ENCODE data around the gene GIGYF2. TPM values are rescaled to one million over a fixed set of nuclear protein-coding genes. Genes with fewer than 3 reads are reported as not detected.

GIGYF2 gene
- total RNA-seq, 1 experiment from 2014 or later: 68.3 TPM

- ChIA-PET CTCF (no interaction called here), POLR2A (no interaction called here)
- TF ChIP-seq POLR2AphosphoS5 (IDR thresholded peaks at IDR 0.05; ENCODE audit: low read depth, low read length) (no peak), TCF7L2 (IDR thresholded peaks at IDR 0.05; ENCODE audit: low read depth, low read length) (no peak), CTCF (IDR thresholded peaks at IDR 0.05) (no peak)
- DNase-seq (ENCODE audit: low read depth, low spot score) (no peak), ATAC-seq (no peak)
- Histone ChIP-seq H3K4me1 (ENCODE audit: control insufficient read depth, insufficient read depth, low read length) (peaks cover 4% of the 10 kb centered on the region; the same call in 1 of the 2 replicates), H3K27ac (ENCODE audit: low read length) (no peak overlapping the region), H3K36me3 (ENCODE audit: control insufficient read depth, insufficient read depth, low read length) (no peaks in the 10 kb centered on the region), H3K27me3 (ENCODE audit: control insufficient read depth, insufficient read depth, low read length) (no peaks in the 10 kb centered on the region), H3K9me3 (ENCODE audit: control insufficient read depth, insufficient read depth, low read depth, low read length) (no peaks in the 10 kb centered on the region), H3K4me3 (ENCODE audit: low read depth in 2 of 2, low read length in 2 of 2) (no peak overlapping the region)
- no TSS peak for BruUV-seq (replicated peaks)
- intact Hi-C loops (cut with micrococcal nuclease; ENCODE audit: unreplicated experiment): no loop called here
- in situ Hi-C loops (cut with HindIII; ENCODE audit: low pct_unique_long_range_greater_than_20kb, low sequenced_read_pairs): no loop called here
Observed at GRCh38 chr2:232721882-232722281, 24.8 kb downstream of the GIGYF2 start.

- no peak for TF ChIP-seq CTCF (IDR thresholded peaks at IDR 0.05)
- no peak for TF ChIP-seq POLR2AphosphoS5 (IDR thresholded peaks at IDR 0.05; ENCODE audit: low read depth, low read length)
- no peak for TF ChIP-seq TCF7L2 (IDR thresholded peaks at IDR 0.05; ENCODE audit: low read depth, low read length)
- TF ChIP-seq, protein P1, sequence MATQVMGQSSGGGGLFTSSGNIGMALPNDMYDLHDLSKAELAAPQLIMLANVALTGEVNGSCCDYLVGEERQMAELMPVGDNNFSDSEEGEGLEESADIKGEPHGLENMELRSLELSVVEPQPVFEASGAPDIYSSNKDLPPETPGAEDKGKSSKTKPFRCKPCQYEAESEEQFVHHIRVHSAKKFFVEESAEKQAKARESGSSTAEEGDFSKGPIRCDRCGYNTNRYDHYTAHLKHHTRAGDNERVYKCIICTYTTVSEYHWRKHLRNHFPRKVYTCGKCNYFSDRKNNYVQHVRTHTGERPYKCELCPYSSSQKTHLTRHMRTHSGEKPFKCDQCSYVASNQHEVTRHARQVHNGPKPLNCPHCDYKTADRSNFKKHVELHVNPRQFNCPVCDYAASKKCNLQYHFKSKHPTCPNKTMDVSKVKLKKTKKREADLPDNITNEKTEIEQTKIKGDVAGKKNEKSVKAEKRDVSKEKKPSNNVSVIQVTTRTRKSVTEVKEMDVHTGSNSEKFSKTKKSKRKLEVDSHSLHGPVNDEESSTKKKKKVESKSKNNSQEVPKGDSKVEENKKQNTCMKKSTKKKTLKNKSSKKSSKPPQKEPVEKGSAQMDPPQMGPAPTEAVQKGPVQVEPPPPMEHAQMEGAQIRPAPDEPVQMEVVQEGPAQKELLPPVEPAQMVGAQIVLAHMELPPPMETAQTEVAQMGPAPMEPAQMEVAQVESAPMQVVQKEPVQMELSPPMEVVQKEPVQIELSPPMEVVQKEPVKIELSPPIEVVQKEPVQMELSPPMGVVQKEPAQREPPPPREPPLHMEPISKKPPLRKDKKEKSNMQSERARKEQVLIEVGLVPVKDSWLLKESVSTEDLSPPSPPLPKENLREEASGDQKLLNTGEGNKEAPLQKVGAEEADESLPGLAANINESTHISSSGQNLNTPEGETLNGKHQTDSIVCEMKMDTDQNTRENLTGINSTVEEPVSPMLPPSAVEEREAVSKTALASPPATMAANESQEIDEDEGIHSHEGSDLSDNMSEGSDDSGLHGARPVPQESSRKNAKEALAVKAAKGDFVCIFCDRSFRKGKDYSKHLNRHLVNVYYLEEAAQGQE (IDR thresholded peaks at IDR 0.05; ENCODE audit: insufficient read depth in 1 of 2, low read depth in 2 of 2, low read length in 1 of 2): no peak
- in situ Hi-C loops (cut with HindIII; ENCODE audit: low pct_unique_long_range_greater_than_20kb, low sequenced_read_pairs) (no loop called here), intact Hi-C loops (cut with micrococcal nuclease; ENCODE audit: unreplicated experiment) (no loop called here)
- H3K4me1 ChIP-seq (ENCODE audit: control insufficient read depth, insufficient read depth, low read length): peaks cover 4% of the 10 kb centered on the region; the same call in 1 of the 2 replicates
- no TSS peak for BruUV-seq (replicated peaks)
- CTCF ChIA-PET: interaction anchor here (0.6 to 0.7 kb wide), 2 partner anchors 53 to 211 kb away, joined by 3 to 5 read pairs; no protein-coding TSS in a partner anchor
- H3K9me3 ChIP-seq (ENCODE audit: control insufficient read depth, insufficient read depth, low read depth, low read length): no peaks in the 10 kb centered on the region
- ATAC-seq: no peak
- no peak overlapping the region for H3K4me3 ChIP-seq (ENCODE audit: low read depth in 2 of 2, low read length in 2 of 2)
- POLR2A ChIA-PET: no interaction called here
- no peaks in the 10 kb centered on the region for H3K36me3 ChIP-seq (ENCODE audit: control insufficient read depth, insufficient read depth, low read length)
- no peak for DNase-seq (ENCODE audit: low read depth, low spot score)
- no peak overlapping the region for H3K27ac ChIP-seq (ENCODE audit: low read length)
- H3K27me3 ChIP-seq (ENCODE audit: control insufficient read depth, insufficient read depth, low read length): no peaks in the 10 kb centered on the region
Observed at GRCh38 chr2:232723027-232723426, 25.9 kb downstream of the GIGYF2 start.

DNA sequence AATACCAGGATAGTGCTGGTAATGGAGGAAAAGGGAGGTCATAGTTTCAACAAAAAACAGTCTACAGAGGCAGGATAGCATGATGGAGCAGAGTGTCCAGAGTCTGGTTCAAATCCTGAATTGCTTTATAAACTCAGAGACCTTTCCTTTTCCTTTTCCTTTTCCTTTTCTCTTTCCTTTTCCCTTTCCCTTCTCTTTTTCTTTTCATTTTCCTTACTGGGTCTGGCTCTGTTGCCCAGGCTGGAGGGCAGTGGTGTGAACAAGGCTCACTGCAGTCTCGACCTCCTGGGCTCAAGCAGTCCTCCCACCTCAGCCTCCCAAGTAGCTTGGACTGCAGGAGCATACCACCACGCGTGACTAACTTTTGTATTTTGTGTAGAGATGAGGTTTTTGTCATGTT is 31.7 kb downstream of the GIGYF2 start:
- in situ Hi-C loops (cut with HindIII; ENCODE audit: low pct_unique_long_range_greater_than_20kb, low sequenced_read_pairs): no loop called here
- no TSS peak for BruUV-seq (replicated peaks)
- ChIA-PET CTCF (no interaction called here), POLR2A (interaction anchor here (0.7 kb wide), 1 partner anchor 63 kb away, joined by 3 read pairs; no protein-coding TSS in a partner anchor)
- Histone ChIP-seq H3K27ac (ENCODE audit: low read length) (no peak overlapping the region), H3K36me3 (ENCODE audit: control insufficient read depth, insufficient read depth, low read length) (peaks cover 5% of the 10 kb centered on the region; the same call in 1 of the 2 replicates), H3K27me3 (ENCODE audit: control insufficient read depth, insufficient read depth, low read length) (no peaks in the 10 kb centered on the region), H3K9me3 (ENCODE audit: control insufficient read depth, insufficient read depth, low read depth, low read length) (no peaks in the 10 kb centered on the region), H3K4me3 (ENCODE audit: low read depth in 2 of 2, low read length in 2 of 2) (no peak overlapping the region), H3K4me1 (ENCODE audit: control insufficient read depth, insufficient read depth, low read length) (peaks cover 4% of the 10 kb centered on the region)
- DNase-seq (ENCODE audit: low read depth, low spot score) (no peak), ATAC-seq (no peak)
- intact Hi-C loops (cut with micrococcal nuclease; ENCODE audit: unreplicated experiment): no loop called here
- TF ChIP-seq CTCF (IDR thresholded peaks at IDR 0.05): no peak
- TF ChIP-seq, protein P1 (IDR thresholded peaks at IDR 0.05; ENCODE audit: insufficient read depth in 1 of 2, low read depth in 2 of 2, low read length in 1 of 2): no peak
- TF ChIP-seq TCF7L2 (IDR thresholded peaks at IDR 0.05; ENCODE audit: low read depth, low read length): no peak
- no peak for TF ChIP-seq SIN3A (IDR thresholded peaks at IDR 0.05; ENCODE audit: borderline replicate concordance, insufficient read depth, low read depth, low read length)
- TF ChIP-seq POLR2AphosphoS5 (IDR thresholded peaks at IDR 0.05; ENCODE audit: low read depth, low read length): no peak
